NK-92 treated with Interleukin-12 subunit alpha and Interleukin-12 subunit beta, amount 100 ng/mL, for 24 hours (cell line): ENCODE measurements around the gene SORCS1.

Experiments
- DNase-seq: peaks from one replicate; lab custom pipeline; 2025; lab: John Stamatoyannopoulos, UW

Gene SORCS1

DNA sequence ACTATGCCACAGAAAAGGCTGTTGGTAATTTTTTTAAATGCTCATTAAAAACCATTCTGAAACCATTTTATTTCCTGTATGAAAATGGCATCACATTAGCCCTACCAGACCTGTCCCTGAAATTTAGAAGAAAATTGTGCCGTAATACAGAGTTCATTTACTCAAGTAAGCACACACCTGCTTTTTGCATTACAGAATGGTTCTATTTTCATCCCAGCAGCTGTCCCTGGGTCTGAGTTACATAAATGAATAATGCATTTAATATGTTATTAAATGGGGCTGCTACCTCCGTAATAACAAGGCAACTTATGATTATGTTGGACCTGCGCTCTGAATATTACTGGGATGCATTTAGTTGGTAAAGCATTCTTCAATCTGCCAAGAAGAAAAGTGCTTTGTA is 508.9 kb downstream of the SORCS1 start:
- DNase-seq: no peak

DNA sequence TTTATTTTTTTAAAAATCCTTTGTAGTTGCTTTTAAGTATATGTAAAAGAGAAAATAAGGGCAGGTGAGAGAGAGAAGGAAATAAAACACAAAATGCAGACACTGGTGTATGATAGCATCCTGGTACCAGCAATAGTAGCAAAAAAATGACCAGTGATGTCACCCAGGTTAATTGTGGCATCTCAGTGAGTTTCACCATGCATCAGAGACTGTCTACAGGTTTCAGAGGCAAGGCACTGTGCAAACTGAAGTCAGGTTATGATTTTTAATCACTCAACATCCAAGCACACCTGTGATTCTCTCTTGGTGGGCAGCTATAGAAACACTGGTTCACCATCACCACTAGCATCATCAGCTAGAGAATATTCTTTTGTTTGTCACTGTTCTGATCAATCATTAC is 509.3 kb downstream of the SORCS1 start:
- no peak for DNase-seq

- no peak for DNase-seq
These were observed 512.2 kb downstream of the SORCS1 start for GRCh38 chr10:106652279-106652678.

DNA sequence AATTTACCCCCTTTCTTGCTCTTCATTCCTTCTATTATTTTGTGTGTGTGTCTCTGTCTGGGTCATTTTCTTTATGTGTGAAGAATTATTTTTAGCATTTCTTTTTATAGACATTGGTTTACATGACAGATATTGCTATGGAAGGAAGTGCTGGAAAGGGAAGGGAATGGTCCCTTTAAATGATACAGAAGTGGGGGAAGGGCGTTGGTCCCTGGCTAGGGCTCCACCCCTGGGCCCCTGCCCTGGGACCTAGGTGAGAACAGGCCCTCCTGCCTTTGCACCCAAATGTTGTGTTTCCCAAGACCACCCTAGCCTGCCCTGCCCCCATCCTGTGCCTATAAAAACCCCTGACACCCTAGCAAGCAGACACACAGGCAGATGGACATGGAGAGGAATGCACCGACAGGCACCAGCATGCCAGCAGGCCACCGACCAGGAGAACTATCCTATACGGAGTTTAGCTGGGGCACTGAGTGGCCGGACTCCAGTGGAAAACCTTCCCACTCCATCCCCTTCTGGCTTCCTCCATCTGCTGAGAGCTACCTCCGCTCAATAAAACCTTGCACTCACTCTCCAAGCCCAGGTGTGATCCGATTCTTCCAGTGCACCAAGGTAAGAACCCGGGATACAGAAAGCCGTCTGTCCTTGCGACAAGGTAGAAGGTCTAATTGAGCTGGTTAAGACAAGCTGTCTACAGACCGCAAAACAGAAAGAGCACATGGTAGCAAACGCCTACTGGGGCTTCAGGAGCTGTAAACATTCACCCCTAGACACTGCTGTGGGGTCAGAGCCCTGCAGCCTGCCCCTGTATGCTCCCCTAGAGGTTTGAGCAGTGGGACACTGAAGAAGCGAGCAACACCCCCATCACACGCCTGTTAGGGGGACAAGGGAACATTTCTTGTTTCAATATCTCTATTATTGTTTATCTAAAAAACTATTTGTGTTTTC is 515.7 kb downstream of the SORCS1 start:
- no peak for DNase-seq

GRCh38 chr10:106643473-106643872 is 521.0 kb downstream of the SORCS1 start:
- no peak for DNase-seq

GRCh38 chr10:106637873-106638272 is 526.6 kb downstream of the SORCS1 start:
- DNase-seq: no peak

- no peak for DNase-seq
These were observed 527.6 kb downstream of the SORCS1 start for GRCh38 chr10:106636766-106637491.

GRCh38 chr10:106635947-106636346 is 528.6 kb downstream of the SORCS1 start:
- no peak for DNase-seq

GRCh38 chr10:106631016-106631702 is 533.3 kb downstream of the SORCS1 start:
- no peak for DNase-seq

- DNase-seq: no peak
These were observed 538.1 kb downstream of the SORCS1 start for GRCh38 chr10:106626371-106626770.

GRCh38 chr10:106625751-106626150 is 538.8 kb downstream of the SORCS1 start:
- DNase-seq: no peak

DNA sequence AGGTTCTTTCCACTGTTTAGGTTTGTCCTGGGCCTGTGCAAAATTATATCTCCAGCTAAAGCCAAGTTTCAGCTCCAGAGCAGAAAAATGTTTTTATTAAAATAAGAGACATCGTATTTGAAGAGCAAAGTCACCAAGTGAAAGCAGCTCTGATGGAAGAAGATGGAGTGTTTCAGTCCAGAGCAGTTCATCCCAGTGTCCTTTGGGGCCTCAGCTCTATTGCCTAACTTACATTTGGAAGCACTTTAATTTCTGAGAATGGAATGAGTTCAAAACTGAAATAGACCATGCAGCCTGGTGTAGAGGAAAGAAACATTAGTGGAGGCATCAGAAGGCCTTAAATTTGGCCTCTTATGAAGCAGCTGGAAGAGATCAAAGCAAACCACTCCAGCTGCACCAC is 545.2 kb downstream of the SORCS1 start:
- no peak for DNase-seq

DNA sequence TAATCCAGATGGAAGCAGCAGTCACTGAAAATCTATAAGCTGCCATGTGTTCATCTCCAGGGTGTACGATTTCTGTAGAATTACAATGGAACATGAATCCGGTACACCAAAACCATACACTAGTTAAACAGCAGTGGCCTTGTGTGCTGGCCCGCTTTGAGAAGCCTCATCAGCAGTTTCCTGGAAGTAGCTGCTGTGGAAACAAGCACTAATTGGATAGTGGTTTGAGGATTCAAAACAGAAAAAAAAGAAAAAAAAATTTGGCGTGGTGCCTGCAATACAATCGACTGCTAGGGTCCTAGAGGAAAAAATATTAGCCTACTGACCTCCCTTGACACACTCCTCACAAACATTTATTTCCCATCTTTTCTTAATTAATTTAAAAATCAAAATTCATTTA is 545.9 kb downstream of the SORCS1 start:
- DNase-seq: no peak

DNA sequence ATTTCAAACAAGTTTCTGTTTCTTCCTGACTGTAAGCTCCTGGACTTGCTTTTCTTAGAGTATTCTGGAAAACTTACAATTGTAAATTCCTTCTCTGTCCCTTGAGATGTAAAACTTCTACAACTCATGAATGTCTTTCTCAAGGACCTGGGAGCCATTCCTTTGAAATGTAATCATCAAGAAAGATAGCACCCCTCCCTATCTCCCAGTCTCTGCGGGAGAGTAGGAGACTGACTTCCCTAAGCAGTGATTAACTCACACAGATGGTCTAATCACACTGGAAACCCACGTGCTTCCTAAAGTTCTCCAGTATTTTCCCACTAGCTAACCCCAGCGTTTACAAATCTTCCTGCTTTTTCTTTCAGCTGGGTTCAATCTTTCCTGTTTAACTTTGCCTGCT is 549.4 kb downstream of the SORCS1 start:
- DNase-seq: no peak

DNA sequence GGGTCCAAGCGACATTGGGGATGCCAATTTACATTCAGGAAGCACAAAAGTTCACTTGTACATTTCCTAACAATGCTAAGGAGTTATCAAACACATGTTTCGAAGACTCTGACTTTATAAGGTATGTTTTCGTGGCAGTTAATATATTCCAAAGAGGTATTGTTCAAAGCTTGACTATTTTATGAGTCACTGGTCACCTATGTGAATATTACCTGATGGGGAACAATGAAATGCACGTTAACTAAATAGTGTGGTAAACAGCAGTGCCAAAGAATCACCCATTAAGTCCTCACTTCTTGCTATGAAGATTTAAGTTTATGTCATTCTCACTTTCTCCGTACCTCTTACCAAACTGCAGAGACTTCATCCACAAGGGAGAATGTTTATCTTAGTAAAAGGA is 550.2 kb downstream of the SORCS1 start:
- no peak for DNase-seq

- no peak for DNase-seq
These were observed 552.1 kb downstream of the SORCS1 start for GRCh38 chr10:106612381-106612780.

DNA sequence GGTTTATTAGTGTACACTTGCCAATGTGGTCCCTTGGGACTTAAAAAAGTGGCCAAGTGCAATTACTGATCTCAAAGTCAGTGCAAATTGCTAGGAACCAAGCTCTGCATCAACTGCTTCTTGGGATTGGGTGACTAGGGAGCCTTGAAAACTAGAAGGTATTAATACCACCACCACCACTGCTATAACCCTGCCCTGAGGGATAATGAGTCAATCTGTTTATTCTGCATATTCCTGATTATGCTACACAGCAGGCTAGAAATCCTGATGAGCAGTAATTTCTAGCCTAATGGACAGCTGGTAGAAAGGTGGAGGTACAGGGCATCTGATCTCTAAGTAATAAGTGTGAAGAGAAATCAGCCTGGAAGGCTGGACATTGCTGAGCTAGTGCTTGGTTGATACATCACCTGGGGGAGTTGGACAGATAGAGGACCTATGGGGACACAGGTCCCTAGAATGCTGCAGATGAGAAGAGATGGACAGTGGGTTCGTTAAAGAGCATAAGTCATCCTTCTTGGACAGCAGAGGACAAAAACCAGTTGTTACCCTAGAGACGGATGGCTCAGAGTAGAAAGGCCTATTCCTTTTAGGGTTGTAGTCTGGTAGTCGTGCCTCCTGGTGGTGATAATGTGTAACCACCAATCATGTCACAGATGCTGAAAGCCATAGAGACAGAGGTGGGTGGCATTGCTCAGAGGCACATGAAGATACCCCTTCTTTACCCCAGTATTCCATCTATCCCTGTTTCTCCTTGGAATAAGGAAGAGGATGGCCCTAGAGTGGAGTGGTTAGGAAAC is 554.8 kb downstream of the SORCS1 start:
- no peak for DNase-seq

DNA sequence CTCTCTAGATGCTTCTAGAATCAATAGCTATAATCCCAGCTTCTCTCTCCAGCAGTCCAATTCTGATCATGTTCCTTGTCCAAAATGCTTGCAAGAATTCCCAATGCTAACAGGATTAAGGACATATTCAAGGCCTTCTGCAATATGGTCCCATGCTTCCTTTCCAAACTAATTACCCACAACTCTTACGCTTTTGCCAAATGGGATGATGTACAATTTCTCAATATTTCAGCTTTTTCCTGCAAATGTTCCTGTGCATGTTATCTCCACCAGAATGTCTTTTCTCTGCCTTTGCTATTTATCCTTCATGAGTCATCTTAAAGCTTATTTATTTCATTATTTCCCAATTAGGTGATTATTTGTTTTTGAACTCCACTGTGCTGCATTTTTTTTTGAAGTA is 556.4 kb downstream of the SORCS1 start:
- DNase-seq: no peak

DNA sequence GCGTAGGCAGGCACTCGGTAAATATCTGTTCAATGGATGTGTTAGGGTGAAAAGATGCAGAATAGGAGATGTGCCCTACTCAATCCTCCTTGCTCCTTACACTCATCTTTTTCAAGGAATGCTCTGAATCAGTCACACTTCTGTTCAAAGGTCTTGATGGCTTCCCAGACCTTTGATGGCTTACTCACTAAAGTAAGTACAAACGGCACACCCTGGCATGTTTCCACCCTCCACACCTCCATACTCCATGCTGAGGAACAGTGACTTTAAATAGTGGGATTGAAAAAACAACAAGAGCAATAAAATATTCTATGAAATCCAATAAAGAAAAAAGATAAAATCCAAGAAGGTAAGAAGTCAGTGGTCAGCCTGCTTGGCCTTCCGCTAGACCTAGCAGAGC is 569.2 kb downstream of the SORCS1 start:
- DNase-seq: no peak

DNA sequence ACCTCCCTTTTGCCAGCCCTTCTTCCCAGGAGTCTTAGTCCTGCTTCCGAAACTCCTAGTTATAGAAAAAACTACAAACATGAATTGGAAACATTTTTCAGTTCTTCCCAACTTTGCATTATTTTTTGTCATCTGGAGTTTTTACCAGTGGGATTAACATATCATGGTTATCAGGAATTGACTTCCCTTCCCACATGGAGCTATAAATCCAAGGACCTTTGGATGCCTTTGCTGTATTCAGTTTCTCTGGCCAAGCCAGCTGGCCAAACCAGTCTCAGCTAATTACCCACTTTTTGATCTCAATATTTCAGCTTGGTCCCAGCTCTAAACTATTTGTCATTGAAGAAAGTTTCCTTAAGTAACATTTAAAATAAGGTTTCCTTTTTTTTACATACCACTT is 570.6 kb downstream of the SORCS1 start:
- DNase-seq: no peak

- no peak for DNase-seq
These were observed 572.1 kb downstream of the SORCS1 start for GRCh38 chr10:106592396-106592795.

- DNase-seq: no peak
These were observed 582.2 kb downstream of the SORCS1 start for GRCh38 chr10:106582291-106582690.
